Ishikawa (cell line): ENCODE data around the gene IMMP2L.

Source experiments
- CEBPB ChIP-seq: IDR thresholded peaks from 2 replicates; pipeline ENCODE4 v1.6.1; 2012
- CREB1 ChIP-seq: IDR thresholded peaks from 2 replicates; pipeline ENCODE4 v1.6.1; 2012; ENCODE audit warnings: low read depth
- EP300 ChIP-seq: IDR thresholded peaks from 2 replicates; pipeline ENCODE4 v1.6.1; 2012; ENCODE audit warnings: borderline replicate concordance
- FOXM1 ChIP-seq: IDR thresholded peaks from 2 replicates; pipeline ENCODE4 v1.6.1; 2012; ENCODE audit warnings: low read depth, borderline replicate concordance
- NFIC ChIP-seq: IDR thresholded peaks from 2 replicates; pipeline ENCODE4 v1.6.1; 2012
- RAD21 ChIP-seq: IDR thresholded peaks from 2 replicates; pipeline ENCODE4 v1.6.1; 2012; ENCODE audit warnings: low read depth
- TAF1 ChIP-seq: IDR thresholded peaks from 2 replicates; pipeline ENCODE4 v1.6.1; 2012; ENCODE audit warnings: low read depth, mild to moderate bottlenecking
- TCF12 ChIP-seq: IDR thresholded peaks from 2 replicates; pipeline ENCODE4 v1.6.1; 2012; ENCODE audit warnings: low read depth
- TEAD4 ChIP-seq: IDR thresholded peaks from 2 replicates; pipeline ENCODE4 v1.6.1; 2012
- YY1 ChIP-seq: IDR thresholded peaks from 2 replicates; pipeline ENCODE4 v1.6.1; 2012; ENCODE audit warnings: low read depth
- ZBTB7A ChIP-seq: IDR thresholded peaks from 2 replicates; pipeline ENCODE4 v1.6.1; 2012; ENCODE audit warnings: low read depth
- TF ChIP-seq, protein P1 (sequence below): IDR thresholded peaks from 2 replicates; pipeline ENCODE4 v1.6.1; 2012
- TF ChIP-seq, protein P2 (sequence below): IDR thresholded peaks from 2 replicates; pipeline ENCODE4 v1.6.1; 2012
- TF ChIP-seq, protein P3 (sequence below): IDR thresholded peaks from 2 replicates; pipeline ENCODE4 v1.6.1; 2012; ENCODE audit warnings: low read depth, mild to moderate bottlenecking

Gene IMMP2L

DNA sequence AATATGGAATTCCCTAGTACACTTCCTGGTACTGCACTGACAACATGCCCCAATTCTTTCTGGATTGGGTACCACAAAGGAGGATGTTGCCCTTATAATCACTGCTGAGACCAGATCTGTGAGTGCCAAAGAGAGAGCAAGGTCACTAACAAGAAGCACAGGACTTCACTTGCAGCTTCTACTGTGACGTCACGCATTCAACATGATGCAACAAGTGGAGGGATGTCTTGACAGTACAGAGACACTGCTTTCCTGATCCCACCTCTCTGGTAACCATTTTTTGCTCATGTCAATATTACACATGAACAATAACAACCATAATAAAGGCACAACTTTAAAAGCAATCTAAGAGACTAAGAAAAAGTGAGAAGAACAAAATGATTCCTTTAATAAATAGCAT, 885.5 kb downstream of the IMMP2L start:
- no peak for TF ChIP-seq CEBPB
- TF ChIP-seq NFIC: no peak
- no peak for TF ChIP-seq FOXM1
- TF ChIP-seq YY1: no peak

DNA sequence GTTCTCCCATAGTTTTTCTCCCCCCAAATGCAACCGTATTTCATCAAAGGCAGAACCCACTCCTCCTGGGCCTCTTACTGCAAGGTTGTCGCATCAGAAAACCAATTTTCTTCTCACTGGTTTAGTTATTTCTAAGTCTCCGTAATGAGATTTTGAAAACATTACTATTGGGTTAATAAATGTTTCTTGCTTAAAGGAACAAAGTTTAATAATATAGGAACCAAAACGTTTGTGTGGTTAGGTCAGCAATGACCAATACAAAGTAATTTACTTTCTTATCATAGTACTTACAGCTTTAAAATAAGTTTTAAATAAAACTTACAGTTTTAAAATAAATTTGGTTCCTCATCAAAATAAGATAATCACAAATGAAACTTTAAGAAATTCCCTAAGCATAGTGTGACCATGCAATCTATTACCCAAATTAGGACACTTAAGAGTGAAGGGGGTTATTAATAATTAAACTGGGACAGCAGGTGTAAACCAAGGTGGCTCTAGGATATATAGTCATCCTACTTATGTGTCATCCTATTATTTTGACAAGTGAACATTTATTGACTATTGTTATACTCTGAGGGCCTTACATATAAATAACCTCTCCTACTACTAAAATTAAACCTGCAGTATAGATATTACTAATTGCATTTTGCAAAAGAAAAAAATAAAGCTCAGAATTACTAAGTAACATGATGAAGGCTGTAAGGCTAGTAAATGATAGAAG, 886.7 kb downstream of the IMMP2L start:
- TF ChIP-seq RAD21 (no peak), CEBPB (no peak), EP300 (no peak), ZBTB7A (no peak), YY1 (no peak), TEAD4 (no peak), TAF1 (no peak), CREB1 (no peak), TCF12 (no peak)
- TF ChIP-seq, protein P1, sequence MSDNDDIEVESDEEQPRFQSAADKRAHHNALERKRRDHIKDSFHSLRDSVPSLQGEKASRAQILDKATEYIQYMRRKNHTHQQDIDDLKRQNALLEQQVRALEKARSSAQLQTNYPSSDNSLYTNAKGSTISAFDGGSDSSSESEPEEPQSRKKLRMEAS: no peak
- TF ChIP-seq, protein P2, sequence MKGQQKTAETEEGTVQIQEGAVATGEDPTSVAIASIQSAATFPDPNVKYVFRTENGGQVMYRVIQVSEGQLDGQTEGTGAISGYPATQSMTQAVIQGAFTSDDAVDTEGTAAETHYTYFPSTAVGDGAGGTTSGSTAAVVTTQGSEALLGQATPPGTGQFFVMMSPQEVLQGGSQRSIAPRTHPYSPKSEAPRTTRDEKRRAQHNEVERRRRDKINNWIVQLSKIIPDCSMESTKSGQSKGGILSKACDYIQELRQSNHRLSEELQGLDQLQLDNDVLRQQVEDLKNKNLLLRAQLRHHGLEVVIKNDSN: no peak

DNA sequence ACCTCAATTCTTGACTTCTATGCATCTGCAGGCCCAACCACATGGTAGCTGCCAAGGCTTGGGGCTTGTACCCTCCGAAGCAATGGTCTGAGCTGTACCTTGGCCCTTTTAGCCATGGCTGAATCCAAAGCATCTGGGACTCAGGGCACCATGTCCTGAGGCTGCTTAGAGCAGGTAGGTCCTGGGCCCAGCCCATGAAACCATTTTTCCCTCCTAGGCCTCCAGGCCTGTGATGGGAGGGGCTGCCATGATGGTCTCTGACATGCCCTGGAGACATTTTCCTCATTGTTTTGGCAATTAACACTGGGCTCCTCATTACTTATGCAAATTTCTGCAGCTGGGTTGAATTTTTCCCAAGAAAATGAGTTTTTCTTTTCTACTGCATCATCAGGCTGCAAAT, 889.1 kb downstream of the IMMP2L start:
- TF ChIP-seq, protein P3, sequence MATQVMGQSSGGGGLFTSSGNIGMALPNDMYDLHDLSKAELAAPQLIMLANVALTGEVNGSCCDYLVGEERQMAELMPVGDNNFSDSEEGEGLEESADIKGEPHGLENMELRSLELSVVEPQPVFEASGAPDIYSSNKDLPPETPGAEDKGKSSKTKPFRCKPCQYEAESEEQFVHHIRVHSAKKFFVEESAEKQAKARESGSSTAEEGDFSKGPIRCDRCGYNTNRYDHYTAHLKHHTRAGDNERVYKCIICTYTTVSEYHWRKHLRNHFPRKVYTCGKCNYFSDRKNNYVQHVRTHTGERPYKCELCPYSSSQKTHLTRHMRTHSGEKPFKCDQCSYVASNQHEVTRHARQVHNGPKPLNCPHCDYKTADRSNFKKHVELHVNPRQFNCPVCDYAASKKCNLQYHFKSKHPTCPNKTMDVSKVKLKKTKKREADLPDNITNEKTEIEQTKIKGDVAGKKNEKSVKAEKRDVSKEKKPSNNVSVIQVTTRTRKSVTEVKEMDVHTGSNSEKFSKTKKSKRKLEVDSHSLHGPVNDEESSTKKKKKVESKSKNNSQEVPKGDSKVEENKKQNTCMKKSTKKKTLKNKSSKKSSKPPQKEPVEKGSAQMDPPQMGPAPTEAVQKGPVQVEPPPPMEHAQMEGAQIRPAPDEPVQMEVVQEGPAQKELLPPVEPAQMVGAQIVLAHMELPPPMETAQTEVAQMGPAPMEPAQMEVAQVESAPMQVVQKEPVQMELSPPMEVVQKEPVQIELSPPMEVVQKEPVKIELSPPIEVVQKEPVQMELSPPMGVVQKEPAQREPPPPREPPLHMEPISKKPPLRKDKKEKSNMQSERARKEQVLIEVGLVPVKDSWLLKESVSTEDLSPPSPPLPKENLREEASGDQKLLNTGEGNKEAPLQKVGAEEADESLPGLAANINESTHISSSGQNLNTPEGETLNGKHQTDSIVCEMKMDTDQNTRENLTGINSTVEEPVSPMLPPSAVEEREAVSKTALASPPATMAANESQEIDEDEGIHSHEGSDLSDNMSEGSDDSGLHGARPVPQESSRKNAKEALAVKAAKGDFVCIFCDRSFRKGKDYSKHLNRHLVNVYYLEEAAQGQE: no peak
- TF ChIP-seq FOXM1 (no peak), CEBPB (no peak), TCF12 (no peak), EP300 (no peak), NFIC (no peak), CREB1 (no peak), YY1 (no peak), ZBTB7A (no peak), TAF1 (no peak), TEAD4 (no peak)
- TF ChIP-seq, protein P2: no peak

DNA sequence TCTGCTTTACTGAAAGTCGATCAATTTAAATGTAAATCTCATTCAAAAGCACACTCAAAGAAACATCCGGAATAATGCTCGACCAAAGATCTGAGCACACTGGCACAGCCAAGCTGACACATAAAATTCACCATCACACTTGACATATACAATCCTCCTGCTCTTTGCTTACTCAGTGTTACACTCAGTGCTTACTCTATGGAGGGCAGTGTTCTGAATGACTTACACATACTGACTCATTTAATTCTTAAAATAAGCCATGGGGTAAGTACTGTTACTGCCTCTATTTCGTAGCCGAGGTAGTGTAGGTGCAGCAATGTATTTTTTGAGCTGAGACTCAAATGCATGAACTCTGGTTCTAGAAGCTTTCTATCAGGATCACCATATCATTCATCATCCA, 892.9 kb downstream of the IMMP2L start:
- TF ChIP-seq CEBPB: no peak
- TF ChIP-seq YY1: no peak
- TF ChIP-seq ZBTB7A: no peak
- no peak for TF ChIP-seq FOXM1

DNA sequence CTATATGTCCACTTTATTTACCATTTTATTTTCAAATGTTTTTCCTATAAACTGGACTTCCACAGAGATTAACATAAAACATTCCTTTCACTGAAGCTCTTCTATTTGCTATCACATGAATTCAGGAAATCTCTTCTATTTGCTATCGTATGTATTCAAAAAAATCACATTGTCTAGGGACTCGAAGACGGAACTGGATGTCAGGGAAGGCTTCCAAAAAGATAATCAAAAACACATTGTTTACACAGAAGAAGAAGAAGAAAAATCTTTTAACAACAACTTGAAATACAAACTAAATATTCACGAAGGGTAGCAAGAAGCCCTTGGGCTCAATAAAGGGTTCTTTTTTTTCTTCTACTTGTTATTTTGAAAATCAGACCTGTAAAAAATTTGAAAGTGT, 897.5 kb downstream of the IMMP2L start:
- TF ChIP-seq RAD21: no peak
- no peak for TF ChIP-seq CREB1

DNA sequence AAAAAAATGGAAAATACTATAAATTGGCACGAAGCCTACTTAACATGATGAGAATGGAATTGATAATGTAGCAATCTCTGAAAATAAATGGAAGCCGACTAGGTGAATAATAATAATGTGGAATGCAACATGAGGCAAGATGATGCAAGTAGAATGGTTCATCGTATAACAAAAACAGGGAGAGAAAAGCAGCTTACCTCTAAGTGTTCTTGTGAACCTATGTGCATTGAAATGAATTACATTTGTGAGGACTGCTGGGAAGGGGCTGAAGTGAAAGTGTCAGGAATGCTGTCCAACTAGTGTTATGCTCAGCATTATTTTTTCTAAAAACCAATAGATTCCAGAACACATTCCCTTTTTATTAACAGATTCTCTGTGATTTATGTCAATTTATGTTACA, 912.0 kb downstream of the IMMP2L start:
- TF ChIP-seq TEAD4 (no peak), ZBTB7A (no peak), RAD21 (no peak), NFIC (no peak), CEBPB (no peak), FOXM1 (no peak)
- TF ChIP-seq, protein P1: no peak
- TF ChIP-seq, protein P2: no peak
- TF ChIP-seq, protein P3: no peak
